ENCODE results near the gene QDPR.

- no peak for TF ChIP-seq CTCF (IDR thresholded peaks at IDR 0.05; ENCODE audit: borderline replicate concordance, extremely low read depth, low read length, poor library complexity, severe bottlenecking)
- no peak for TF ChIP-seq EZH2 (IDR thresholded peaks at IDR 0.05; ENCODE audit: borderline replicate concordance, low read depth, low read length, severe bottlenecking)
These were observed 7.8 kb downstream of the QDPR start for GRCh38 chr4:17504081-17504480.

All from DND-41 (cell line).